ENCODE measurements around the gene E2F4. TPM values are rescaled to one million over a fixed set of nuclear protein-coding genes. Genes with fewer than 3 reads are reported as not detected.

Gene E2F4
- total RNA-seq, 1 donor from 2014 or later = 85.7 TPM

- no peak for DNase-seq (ENCODE audit: low spot score)
Measured at GRCh38 chr16:67157892-67158635, 33.9 kb upstream of the E2F4 start.

DNA sequence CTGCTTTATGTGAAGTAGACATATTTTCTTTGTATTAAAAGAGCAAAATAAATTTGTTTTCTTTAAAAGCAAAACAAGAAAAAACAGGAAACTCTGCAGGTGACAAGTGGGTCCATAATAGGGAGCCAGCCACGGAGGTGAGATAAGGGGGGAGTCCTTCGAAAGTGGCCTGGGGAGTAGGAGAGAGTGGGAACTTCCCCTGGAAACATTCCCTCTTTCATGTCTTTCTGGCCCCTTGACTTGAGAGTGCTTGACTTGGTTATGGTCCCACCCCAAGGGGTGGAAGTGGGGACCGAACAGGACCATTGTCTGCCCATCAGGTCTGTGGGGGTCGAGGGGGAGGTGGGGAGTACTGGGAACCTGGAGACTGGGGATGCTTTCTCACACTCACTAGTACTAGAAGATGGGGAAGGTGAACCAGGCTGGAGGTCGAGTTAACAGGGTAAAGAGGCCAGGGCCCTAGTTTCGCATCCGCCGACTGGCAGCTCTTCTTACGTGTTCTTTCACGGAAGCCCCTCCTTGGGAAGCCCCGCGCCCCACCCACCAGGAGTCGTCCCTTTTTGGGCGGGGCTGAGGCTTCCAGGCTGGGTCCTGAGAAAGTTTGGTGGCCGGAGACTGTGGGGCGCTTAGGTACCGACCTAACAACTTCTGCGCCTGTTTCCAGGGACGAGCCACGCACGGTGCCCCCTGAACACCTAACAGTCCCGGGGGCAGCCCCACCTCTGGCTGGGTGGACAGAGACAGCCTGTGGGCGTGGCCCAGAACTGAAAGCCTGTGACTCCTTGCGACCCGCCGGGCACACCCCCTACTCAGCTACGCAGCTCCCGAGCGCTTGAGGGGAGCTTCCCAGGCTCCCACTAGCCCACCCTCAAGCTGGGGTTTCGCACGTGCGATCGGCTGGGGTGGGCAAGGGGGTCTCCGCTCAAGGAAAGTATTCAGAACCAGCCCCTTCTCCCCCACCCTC, 33.0 kb upstream of the E2F4 start:
- DNase-seq (ENCODE audit: low spot score) = no peak

DNA sequence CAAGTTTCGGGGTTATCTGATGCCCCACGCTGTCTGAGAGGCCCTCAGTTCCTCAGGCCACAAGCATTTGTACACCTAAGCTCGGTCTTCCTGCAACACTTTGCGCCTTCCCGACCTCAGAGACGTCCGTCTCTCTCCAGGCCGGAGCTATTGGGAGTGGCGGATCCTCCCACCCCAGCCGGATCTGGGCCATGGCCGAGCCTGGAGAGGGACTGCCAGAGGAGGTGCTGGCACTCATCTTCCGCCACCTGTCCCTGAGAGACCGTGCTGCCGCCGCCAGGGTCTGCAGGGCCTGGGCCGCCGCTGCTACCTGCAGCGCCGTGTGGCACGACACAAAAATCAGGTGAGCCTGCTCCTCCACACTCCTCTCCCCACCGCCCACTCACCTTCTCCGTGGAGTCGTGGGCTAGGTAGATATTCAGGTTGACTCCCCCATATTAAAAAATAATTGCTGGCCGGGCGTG, 30.3 kb upstream of the E2F4 start:
- no peak for DNase-seq (ENCODE audit: low spot score)

- DNase-seq (ENCODE audit: low spot score) = no peak
Measured at GRCh38 chr16:67162506-67163163, 29.3 kb upstream of the E2F4 start.

- DNase-seq (ENCODE audit: low spot score) = no peak
Measured at GRCh38 chr16:67163164-67163998, 28.6 kb upstream of the E2F4 start.

DNA sequence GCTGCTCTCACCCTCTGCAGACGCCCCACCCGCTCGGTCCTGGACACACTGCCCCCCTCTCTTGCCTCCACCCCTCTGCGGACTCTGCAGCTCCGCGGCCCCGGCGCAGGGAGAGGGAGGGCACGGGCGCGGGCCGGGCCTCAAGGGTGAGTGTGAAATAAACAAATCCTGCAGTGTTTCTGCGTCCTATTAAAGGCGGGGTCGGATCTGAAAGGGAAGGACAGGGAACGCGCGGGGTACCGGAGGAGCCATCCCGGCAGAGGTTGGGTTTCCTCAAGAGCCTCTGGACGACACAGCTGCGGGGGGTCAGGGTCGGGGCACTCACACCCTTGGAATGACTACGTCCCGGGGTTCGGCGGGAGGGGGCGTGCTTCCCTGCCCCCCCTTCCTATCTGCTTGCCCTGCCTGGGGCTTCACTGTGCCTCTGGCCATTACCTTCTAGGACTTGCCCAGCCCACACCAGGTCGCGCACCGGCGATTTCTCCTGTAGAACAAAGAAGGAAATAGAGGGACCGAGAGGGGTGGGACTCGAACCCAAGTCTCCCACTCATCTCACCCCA, 27.9 kb upstream of the E2F4 start:
- no peak for DNase-seq (ENCODE audit: low spot score)

DNA sequence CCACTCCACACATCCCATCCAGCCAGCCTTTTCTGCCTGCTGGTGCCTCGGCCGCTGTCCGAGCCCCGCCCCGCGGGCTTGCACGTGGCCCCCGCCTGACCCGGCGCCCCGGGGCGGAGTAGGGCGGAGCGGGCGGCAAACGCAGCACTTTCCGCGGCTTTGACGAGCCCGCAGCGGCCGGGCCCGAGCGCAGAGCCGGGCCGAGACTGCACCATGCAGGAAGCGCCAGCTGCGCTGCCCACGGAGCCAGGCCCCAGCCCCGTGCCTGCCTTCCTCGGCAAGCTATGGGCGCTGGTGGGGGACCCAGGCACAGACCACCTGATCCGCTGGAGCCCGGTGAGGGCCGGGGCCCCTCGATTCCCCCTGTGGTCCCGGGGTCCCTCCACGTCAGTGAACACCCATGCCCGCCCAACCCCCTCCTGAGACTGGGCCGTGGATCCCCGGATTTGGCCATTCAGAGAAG, 27.3 kb upstream of the E2F4 start, which contains the start of gene HSF4:
Gene HSF4 (plus strand): TSS at position 147 of the 463 bp plus-strand sequence. CDS start 67 bp downstream, at position 214.
- peak; percentile 32 for DNase-seq (ENCODE audit: low spot score)

GRCh38 chr16:67165121-67166078, 26.6 kb upstream of the E2F4 start:
- DNase-seq (ENCODE audit: low spot score) = no peak

- no peak for DNase-seq (ENCODE audit: low spot score)
Measured at GRCh38 chr16:67166110-67166547, 25.8 kb upstream of the E2F4 start.

DNA sequence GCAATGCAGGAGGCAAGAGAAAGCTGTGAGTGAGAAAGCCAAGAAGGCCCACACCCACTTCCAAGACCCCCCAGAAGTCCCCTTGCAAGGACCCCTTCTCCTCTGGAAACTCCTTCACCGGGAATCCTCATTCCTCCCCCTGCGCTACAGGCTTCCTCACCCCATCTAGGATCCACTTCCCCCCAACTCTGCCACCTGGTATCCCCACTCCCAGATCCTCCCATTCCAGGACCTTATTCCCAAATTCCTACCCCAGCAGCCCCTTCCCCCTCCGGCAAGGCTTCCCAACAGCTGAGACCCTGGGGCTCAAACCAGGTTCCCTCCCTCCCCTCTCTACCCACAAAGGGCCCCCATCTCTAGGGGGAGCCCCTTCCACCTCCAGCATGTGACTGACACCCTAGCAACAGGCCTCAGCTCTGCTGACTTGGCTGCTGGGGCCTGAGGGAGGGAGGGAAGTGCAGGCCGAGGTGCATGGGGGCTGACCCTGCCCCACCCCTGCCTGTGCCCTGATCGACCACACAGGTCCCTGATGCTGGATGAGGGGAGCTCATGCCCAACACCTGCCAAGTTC, 25.3 kb upstream of the E2F4 start:
- no peak for DNase-seq (ENCODE audit: low spot score)

DNA sequence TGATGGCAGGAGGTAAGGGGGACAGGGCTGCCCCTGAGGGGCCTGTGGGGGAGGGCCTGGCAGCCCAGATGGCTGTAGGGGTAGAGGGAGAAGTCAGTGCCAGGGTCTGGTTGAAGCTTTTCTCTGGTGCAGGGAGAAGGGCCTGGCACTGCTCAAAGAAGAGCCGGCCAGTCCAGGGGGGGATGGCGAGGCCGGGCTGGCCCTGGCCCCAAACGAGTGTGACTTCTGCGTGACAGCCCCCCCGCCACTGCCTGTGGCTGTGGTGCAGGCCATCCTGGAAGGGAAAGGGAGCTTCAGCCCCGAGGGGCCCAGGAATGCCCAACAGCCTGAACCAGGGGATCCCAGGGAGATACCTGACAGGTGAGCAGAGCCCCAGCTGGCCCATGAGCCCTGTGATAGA, 24.4 kb upstream of the E2F4 start:
- DNase-seq (ENCODE audit: low spot score) = no peak

DNA sequence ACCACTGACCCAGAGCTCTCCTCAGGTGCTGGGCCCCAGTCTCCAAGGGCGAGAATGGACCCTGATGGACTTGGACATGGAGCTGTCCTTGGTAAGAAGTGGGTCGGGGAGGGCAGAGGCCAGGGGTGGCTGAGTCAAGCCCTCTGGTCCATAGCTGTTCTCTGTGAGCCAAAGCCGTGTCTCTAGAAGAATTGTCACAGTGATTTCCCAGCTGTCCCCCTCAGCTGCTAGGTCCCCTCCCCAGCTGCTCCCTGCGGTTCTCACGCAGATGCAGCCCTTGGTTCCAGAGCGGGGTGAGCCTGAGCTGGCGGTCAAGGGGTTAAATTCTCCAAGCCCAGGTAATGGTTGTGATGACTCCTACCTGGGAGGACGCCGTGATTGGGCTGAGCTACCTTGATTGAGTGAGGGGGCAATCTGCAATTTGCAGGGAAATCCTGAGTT, 22.9 kb upstream of the E2F4 start:
- no peak for DNase-seq (ENCODE audit: low spot score)

DNA sequence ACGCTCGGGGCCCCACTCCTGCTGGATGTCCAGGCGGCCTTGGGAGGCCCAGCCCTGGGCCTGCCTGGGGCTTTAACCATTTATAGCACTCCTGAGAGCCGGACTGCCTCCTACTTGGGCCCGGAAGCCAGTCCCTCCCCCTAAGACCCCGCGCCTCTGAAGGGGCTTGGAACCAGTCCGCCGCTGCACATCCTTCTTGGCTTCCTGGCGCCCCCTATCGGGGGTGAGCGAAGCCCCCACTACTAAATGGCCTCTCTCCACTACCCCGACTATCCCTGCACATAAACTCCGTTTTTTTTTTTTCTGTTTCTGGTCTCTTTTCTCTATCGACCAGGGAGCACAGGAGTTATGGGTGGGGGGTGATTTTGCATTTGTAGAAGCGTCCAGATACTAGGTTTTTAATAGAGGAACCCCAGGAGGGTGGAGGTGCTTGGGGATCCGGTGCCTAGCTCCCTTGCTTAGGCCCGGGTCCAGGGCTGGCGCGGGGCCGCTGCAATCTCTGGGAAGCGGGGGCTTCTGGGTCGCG, 22.2 kb upstream of the E2F4 start:
- peak; percentile 54 for DNase-seq (ENCODE audit: low spot score)

DNA sequence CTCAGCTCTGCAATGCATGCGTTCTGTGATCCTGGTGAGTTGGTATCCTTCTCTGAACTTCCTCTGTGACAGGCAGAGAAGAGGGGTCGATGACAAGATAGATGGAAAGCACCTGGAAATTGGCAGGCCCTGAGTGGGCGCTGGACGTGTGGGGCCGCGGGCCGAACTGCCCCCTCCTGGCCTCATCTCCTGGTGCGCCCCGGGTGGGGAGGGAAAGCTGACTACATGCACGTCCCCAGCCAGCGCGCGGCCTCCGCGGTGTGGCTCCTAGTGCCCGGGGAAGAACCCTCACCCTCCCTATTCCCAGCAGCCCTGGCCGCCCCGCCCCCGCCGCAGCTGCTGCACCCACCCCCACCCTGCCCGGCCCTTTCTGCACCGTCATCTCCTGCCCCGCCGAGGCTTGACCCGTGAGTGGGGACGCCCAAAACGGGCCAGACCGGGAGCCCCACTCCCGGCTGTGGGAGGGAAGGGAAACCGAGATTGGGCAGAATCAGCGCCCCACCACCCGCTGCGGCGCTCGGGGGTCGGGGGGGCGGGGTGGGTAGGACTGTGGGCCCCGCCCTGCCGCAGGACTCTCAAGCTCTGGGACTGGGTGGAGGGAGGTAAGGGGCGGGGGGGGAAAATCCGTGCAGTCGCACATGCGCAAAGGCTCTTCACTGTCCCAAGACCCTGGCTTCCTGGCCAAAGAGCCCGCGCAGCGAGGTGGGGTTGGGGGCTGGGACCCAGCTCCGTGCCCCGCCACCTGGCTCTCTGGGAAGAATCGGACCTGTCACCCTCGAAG, 21.6 kb upstream of the E2F4 start, which contains the start of gene NOL3:
Gene NOL3 (plus strand): TSS at position 371 of the 781 bp plus-strand sequence.
- DNase-seq (ENCODE audit: low spot score) = peak; percentile 93

GRCh38 chr16:67170949-67171649, 20.9 kb upstream of the E2F4 start:
- peak; percentile 42 for DNase-seq (ENCODE audit: low spot score)

- no peak for DNase-seq (ENCODE audit: low spot score)
Measured at GRCh38 chr16:67173323-67173722, 18.6 kb upstream of the E2F4 start.
